ENCODE data around the gene SLC6A16.
A peak's percentile ranks its signal among the peaks of the same experiment; 100 is the strongest.
"Not testable (repeated sequence)": the region's sequence is repeated elsewhere in the genome, so short reads cannot be mapped to it uniquely, and the experiment has no call there.

Gene SLC6A16

DNA sequence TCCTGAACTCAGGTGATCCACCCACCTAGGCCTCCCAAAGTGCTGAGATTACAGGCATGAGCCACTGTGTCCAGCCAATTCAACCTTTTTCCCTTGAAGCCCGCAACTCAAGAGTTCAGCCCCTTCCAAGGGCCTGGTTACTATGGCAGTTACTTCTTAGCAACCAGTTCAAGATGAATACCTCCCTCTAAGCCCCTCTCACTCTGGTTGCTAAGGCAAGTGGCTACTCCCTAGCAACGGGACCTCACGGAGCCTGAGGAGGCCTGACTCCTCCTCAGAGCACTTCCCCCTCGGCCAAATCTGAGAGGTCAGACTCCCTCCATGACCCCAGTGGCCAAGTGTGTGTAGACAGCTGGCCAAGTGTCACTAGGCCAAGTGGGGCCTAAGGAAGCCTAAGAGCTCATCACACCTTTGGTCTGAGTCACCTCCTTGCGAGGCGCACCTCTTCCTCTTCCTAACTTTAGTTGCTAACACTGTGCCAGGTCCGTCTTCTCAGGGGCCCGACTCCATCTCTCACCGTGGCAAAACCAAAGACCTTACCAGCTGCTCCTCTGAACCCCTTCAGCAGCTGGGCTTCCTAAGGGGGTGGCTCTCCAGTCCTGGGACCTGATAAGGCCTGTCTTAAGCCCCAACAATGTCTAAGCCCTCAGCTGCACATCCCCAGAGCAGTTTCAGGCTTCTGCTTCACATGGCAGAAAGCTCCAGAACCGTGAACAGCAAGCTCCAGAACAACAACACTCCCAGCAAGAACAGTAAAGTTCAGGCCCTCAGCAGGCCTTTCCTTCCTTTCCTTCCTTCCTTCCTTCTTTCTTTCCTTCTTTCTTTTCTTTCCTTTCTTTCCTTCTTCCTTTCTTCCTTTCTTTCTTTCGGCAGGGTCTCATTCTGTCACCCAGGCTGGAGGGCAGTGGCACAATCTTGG is 19.8 kb upstream of the SLC6A16 start:
- DNase-seq: no peak

DNA sequence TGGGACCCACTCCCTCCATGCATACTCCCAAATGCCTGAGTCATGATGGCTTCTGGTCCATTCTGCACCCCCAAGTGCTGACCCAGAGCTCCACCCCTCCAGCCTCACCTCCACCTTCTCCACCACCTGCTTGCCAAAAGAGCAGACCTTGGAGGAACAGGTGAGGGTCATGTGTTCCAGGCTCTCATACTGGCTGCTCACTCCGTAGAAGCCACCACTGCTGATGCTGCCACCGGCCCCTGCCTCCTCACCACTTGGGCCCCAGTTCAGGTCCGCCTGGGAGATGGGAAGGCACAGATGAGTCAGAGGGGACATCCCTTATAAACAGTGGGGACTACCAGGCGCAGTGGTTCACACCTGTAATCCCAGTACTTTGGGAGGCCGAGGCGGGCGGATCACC is 18.1 kb upstream of the SLC6A16 start:
- no peak for DNase-seq

DNA sequence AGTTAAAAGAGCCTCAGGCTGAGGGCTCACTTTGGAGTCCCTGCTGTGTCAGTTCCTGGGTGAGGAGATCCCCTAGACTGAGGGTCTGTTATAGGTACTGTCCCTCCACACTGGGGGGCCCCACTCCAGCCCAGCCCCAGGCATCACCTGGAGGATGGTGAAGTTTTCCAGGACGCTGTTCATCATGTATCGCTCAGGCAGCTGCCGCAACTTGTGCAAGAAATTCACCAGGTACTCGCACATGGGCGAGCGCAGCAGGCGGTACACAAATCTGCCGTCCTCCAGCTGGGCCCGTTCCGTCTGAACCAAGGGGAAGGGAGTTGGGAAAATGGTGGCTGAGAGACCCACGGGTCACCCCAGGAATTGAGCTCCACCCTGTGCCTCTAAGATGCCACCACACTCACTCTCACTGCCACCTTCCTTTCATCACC is 17.3 kb upstream of the SLC6A16 start:
- DNase-seq: no peak

DNA sequence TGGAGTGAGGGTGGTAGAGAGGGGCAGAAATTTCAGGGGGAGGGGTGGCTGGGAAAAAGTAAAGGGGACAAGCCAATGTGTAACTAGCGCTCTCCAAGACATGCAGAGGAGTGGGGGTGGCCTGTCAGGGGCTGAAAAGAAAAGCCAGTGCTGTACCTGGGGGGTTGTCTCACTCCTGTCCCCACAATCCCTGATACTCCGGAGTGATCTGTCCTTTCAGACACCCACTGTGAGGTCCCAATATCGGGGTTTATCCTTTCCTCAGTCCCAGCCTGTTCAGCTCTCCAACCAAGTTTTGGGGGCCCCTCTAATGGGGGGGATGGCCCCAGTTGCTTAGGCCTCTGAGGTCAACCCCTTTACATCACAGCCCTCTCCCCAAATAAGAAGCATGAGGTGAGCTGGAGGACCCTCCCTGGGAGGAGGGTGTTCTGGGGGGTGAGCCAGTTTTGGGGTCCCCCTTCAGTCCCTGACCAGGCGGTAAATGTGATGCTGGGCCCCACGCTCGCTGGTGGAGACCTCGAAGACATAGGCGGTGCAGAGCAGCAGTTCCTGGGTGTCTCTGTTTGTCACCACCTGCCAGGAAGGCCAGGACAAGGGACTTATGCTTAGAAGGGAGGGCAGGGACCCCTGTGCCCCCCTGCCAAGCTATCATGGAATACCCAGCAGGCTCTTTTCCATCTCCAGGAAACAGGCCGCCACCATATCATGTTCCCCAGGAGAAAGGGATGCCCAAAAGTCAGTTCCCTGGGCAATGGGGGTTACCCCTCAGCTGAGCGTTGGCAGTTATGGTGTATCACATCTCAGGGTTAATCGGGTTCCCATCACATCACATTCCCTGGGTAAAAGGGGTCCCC is 16.1 kb upstream of the SLC6A16 start:
- DNase-seq: no peak

DNA sequence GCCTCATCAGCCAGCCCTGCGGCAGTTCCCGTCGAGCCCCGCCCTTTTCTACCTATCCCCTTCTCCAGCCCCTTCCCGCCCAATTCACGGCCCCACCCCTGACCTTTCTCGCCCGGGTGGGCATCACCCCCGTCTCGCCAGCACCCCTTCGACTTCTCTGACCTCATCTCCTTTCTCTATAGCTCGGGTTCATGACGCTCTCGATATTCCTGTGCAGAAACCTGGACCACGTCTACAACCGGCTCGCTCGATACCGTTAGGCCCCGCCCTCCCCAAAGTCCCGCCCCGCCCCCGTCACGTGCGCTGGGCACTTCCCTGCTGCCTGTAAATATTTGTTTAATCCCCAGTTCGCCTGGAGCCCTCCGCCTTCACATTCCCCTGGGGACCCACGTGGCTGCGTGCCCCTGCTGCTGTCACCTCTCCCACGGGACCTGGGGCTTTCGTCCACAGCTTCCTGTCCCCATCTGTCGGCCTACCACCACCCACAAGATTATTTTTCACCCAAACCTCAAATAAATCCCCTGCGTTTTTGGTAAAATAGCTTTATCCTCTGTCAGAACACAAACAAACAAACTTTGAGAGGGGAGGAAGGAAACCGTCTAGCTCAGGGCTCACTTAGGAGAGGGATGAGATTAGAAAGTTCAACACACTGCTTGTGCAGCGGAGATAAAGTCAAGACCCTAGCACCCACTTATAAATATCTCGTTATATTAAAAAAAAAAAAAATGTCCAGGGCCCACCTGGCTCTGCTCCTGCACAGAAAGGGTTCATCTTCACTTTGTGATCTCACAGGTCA is 15.3 kb upstream of the SLC6A16 start:
- DNase-seq: peak; percentile 35

DNA sequence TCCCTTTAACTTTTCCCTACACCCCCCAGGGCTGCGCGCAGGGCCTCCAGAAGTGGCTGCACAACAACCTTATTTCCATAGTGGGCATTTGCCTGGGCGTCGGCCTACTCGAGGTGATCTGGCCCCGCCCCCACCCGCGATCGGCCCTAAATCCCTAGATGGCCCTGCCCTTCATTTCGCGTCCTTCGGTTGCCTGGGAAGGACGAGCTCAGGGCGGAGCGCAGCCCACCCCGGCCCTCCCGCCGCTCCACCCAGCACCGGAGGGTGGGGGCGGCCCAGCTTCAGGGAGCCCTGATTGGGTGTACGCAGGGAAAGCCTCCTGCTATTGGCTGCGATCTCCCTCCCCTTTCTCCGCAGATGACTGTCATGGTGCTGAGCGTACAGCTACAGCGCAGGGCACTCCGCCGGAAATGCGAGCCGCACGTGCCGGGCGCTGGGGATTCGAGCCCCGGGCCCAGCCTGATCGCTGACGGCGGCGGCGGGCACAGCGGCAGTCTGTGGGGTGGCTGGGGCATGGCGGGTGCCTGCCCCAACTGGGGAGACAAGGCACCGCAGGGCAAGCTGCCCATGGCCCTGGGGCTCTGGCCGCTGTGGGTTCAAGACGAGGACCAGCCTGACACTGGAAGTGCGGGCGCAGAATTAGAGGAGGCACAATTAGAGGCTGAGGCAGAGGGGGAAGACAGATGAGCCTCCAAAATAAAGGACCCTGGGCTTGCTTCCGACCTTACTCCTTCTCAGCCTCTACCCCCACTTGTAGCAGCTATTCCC is 14.5 kb upstream of the SLC6A16 start:
- peak; percentile 65 for DNase-seq

DNA sequence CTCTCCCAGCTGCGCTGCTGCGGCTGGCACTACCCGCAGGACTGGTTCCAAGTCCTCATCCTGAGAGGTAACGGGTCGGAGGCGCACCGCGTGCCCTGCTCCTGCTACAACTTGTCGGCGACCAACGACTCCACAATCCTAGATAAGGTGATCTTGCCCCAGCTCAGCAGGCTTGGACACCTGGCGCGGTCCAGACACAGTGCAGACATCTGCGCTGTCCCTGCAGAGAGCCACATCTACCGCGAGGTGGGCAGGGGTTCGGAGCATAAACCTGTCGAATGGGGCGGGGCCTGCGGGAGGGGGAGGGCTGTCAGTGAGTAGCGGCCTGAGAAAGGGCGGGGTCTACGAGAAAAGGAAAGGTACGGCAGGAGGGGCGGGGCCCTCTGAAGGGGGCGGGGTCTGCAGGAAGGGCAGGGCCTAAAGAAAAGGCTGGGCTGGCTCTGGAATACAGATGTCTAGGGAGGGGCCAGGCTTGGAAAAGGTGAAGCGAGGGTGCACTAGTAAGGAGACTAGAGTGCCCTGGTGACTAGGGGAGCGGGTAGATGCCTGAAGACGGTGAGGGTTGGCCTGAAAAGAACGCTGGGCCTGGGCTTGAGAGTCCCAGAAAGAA is 13.8 kb upstream of the SLC6A16 start:
- DNase-seq: peak; percentile 58

DNA sequence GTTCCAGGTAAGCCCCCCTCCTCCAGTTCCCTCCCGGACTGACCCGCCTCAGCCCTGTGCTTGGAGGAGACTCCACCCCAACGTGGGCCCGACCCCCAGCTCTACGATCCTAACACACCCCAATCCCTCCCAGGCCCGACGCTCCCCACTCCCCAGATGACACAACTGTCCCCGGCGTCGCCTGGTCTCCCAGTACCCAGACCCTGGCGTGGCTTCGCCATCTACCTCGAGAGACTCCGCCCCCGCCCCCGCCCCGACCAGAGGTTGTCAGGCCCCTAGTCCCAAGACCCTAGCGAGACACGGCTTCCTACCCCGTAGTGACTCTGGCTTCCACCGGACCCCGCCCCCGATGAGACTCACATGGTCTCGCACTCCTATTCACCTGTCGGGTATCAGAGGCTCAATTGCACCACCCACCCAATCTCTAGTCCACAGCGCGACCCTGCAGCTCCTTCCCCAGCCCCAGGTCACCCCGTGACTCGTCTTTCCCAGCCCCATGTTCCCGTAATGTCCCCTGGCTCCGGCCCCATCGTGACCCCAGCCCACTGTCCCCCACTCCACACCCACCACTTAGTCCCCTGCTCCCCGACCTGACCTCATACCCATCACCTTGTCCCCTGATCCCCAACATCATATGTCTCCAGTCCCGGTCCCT is 13.2 kb upstream of the SLC6A16 start:
- DNase-seq: no peak

DNA sequence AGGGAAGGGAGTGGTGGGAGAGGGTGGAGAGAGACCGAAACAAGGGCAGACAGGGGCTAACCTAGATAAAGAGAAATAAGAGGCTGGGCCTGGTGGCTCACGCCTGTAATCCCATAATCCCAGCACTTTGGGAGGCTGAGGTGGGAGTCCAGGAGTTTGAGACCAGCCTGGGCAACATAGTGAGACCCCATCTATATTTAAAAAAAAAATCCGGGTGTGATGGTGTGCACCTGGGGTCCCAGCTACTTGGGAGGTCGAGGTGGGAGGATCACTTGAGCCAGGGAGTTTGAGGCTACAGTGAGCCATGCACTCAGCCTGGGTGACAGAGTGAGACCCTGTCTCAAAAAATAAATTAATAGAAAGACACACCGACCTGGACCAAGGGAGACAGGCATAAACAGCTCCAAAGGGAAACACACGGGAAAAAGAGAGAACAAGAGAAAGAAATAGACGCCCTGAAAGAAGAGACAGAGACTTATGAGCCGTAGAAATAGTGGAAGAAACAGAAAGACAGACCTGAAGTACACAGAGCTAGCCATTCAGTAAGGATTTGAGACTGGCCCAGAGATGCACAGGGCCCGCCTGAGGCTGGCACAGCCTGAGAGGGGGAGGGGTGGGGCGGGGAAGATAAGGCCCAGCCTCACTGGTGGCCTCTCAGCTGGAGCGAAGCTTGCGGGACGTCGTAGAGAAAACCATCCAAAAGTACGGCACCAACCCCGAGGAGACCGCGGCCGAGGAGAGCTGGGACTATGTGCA is 12.5 kb upstream of the SLC6A16 start:
- DNase-seq: no peak

DNA sequence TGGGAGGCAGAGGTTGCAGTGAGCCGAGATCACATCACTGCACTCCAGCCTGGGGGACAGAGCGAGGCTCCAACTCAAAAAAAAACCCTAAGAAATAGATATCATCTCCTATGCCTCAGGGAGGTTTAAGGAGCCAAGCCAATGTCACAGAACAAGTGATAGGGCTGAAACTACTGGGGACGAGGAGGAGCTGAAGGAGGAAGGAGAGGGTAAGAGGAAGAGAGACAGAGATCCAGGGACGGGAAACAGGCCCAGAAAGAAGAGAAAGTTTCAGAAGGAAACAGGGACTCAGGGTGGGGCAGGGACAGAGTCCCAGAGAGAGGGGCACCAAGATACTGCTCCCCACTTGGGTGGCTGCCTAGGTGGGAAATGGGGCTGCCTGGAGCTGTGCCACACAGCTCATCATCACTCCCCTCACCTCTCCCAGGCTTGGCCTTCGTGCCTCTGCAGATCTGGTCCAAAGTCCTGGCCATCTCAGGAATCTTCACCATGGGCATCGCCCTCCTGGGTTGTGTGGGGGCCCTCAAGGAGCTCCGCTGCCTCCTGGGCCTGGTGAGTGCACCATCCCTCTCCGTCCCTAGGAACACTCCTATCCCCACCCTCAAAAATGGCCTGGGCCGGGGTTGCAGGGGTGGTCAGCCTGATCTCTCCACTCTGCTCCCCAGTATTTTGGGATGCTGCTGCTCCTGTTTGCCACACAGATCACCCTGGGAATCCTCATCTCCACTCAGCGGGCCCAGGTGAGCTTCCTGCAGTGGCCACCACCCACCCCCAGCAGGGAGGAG is 11.7 kb upstream of the SLC6A16 start:
- DNase-seq: no peak

DNA sequence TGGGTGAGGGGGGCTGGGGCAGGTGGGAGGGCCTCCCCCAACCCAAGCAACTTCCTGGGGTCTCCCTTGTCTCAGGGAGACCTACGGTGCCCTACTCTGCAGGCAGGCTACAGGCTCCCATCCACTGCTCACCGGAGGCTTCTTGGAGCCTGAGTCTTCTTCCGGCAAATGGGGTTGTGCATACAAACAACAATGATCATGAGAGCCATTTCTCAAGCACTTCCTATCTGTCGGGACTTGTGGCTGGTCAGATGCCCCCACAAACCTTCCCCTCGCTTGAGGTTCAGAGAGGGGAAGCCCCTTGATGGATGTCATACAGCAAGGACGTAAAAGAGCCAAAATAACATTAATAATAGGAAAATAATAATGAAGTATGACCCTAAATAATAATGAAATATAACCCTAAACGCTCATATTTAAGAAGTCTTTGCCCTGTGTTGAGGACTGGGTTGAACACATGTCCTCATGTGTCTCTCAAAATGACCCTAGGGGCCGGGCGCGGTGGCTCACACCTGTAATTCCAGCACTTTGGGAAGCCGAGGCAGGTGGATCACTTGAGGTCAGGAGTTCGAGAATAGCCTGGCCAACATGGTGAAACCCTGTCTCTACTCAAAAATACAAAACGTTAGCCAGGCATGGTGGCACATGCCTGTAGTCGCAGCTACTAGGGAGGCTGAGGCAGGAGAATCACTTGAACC is 10.9 kb upstream of the SLC6A16 start:
- no peak for DNase-seq

DNA sequence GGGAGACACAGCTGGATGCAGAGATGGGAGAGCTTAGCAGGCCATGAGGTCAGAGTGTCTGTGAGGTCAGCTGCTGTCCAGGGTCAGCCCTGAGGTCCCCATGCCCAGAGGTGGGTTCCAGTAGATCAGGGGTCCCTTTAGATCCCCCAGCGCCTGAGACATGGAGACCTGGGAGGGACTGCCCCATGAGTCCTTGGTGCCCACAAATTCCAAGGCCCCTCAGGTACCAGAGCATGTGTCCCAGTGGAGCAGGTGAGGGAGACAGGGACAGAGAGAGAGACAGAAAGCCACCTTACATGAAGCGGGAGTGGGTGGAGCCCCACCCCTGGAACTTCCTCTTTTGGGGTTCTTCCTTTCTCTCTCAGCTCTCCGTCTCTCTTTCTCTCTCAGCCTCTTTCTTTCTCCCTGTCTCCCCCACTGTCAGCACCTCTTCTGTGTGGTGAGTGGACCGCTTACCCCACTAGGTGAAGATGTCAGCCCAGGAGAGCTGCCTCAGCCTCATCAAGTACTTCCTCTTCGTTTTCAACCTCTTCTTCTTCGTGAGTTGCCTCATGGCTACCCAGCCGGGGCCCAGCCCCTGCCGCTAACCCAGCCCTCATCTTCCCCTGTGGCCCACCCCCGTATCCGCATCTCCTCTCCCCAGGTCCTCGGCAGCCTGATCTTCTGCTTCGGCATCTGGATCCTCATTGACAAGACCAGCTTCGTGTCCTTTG is 10.2 kb upstream of the SLC6A16 start, which contains the start of gene CD37:
TSS of gene CD37 (plus strand) at position 336 of the 713 bp plus-strand sequence. CDS start at position 471, 135 bp downstream.
- DNase-seq: no peak

DNA sequence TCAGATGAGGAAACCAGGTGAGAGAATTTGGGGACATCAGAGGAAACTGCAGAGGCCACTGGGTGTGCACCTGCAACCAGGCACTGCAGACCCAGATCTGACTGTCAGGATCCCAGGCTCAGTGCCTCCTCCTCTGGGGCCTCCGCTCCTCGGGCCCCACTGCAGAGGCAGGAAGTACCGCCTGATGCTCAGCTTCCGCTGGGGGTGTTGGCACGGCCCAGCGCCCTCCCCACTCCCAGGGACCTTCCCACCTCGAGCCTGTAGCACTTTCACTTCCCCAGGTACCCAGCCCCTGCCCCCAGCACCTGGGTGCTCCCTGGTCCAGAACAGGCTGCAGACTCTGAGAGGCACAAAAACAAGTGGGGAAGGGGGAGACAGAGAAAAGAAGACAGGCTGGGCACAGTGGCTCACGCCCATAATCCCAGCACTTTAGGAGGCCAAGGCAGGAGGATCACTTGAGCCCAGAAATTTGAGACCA is 8.9 kb upstream of the SLC6A16 start:
- no peak for DNase-seq

DNA sequence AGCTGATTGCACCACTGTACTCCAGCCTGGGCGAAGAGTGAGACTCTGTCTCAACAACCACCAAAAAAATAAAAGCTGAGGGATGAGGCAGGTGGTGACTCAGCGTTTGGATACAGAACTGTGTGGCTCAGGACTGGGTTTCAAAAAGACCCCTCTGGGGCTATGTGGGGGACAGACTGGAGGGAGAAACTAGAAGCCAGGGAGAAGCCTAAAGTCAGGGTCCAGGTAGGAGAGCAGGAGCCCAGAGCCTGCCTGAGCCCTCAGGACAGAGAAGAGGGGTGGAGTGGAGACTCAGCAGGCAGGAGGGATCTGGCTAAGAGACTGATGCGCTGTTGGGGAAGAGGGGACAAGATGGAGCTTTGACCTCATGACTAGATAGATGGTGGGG is 8.4 kb upstream of the SLC6A16 start:
- no peak for DNase-seq

DNA sequence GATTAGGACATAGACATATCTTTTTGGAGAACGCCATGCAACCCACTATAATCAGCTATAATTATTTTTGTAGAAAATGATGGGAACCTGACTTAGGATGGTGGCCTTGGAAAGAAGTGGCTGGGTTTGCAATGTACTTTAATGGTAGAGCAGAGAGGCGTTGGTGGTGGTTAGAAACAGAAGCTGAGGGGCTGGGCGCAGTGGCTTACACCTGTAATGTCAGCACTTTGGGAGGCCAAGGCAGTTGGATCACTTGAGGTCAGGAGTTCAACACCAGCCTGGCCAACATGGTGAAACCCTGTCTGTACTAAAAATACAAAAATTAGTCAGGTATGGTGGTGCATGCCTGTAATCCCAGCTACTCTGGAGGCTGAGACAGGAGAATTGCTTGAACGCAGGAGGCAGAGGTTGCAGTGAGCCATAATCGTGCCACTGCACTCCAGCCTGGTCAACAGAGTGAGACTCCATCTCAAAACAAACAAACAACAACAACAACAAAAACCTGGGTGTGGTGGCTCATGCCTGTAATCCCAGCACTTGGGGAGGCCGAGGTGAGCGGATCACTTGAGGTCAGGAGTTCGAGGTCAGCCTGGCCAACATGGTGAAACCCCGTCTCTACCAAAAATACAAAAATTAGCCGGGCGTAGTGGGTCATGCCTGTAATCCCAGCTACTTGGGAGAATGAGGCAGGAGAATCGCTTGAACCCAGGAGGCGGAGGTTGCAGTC is 7.9 kb upstream of the SLC6A16 start:
- DNase-seq: not testable (repeated sequence)

DNA sequence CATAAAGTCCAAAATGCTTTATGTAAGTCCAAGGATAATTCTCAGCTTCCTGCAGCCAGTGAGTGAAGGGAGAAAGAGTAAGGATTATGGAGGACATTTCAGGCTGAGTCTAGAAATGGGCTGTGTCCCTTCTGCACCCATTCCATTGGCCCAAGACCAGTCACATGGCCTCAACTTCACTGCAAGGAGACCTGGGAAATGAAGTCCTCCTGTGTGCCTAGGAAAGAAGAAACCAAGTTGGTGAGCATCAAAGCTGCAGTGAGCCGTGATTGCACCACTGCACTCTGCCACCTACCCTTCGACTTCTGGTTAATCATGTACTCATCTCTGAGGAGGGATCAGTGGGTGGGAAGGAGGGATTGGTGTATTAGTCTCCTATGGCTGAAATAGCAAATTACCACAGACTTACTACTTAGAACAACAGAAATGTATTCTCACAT is 6.6 kb upstream of the SLC6A16 start:
- no peak for DNase-seq

DNA sequence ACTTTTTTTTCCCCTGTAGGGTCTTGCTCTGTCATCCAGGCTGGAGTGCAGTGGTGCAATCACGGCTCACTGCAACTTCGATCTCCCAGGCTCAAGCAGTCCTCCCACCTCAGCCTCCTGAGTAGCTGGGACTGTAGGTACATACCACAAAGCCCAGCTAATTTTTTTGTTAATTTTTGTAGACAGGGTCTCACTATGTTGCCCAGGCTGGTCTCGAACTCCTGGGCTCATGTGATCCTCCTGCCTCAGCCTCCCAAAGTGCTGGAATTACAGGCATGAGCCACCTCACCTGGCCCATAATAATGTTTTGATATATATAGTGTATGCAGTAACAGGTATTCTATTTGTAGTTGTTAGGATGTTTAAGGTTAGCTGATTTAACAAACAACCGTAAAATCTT is 6.2 kb upstream of the SLC6A16 start:
- not testable (repeated sequence) for DNase-seq
